H1 (cell line): ENCODE results near the gene MEGF9. TPM values are rescaled to one million over a fixed set of nuclear protein-coding genes. Genes with fewer than 3 reads are reported as not detected.

Experiments
- CTCF ChIA-PET: fragments of 300-600 bp; sonication (Branson Sonifier 250); formaldehyde crosslinking; loops from one replicate; lab custom pipeline; 2021; ENCODE audit not compliant: partially characterized antibody; lab: Charles Lee
- POLR2A ChIA-PET: fragments of 300-600 bp; sonication (Branson Sonifier 250); formaldehyde crosslinking; loops from one replicate; lab custom pipeline; 2021; ENCODE audit warnings: inconsistent platforms; ENCODE audit not compliant: partially characterized antibody; lab: Charles Lee
- DNase-seq, 2 experiments: peaks; one replicate each; pipeline versions ENCODE4 v3.0.0 to v3.0.0-alpha.2; 2010 to 2022; ENCODE audit warnings: low spot score in 2 of 2, low read depth in 1 of 2, mixed read lengths in 1 of 2
- FAIRE-seq: peaks from 2 replicates; lab custom pipeline; 2011; peaks lifted over from hg19 to GRCh38; lab: Jason Lieb, UNC
- H2AFZ ChIP-seq: 2 replicates; pipeline ENCODE4 v1.8.1; 2012; ENCODE audit warnings: low read length, inconsistent platforms
- H2AK5ac ChIP-seq: 2 replicates; pipeline ENCODE4 v1.6.1; 2013; ENCODE audit warnings: low read depth, low read length
- H2BK120ac ChIP-seq: replicated peaks from 2 replicates; pipeline ENCODE3; 2013; ENCODE audit warnings: low read depth, low read length, inconsistent platforms
- H2BK12ac ChIP-seq: 2 replicates; pipeline ENCODE4 v1.6.1; 2013; ENCODE audit warnings: low read depth, low read length
- H2BK15ac ChIP-seq: 2 replicates; pipeline ENCODE4 v1.6.1; 2013; ENCODE audit warnings: low read length
- H2BK20ac ChIP-seq: 2 replicates; pipeline ENCODE4 v1.6.1; 2013; ENCODE audit warnings: low read length
- H2BK5ac ChIP-seq: 2 replicates; pipeline ENCODE4 v1.6.1; 2013; ENCODE audit warnings: low read depth, low read length
- H3K14ac ChIP-seq: 2 replicates; pipeline ENCODE4 v1.6.1; 2013; ENCODE audit warnings: inconsistent platforms; ENCODE audit not compliant: insufficient read length
- H3K18ac ChIP-seq: 2 replicates; pipeline ENCODE4 v1.6.1; 2013; ENCODE audit warnings: low read length; ENCODE audit errors: extremely low read depth
- H3K23ac ChIP-seq: 2 replicates; pipeline ENCODE4 v1.6.1; 2013; ENCODE audit warnings: inconsistent platforms; ENCODE audit not compliant: insufficient read length
- H3K23me2 ChIP-seq: 2 replicates; pipeline ENCODE4 v1.6.1; 2013; ENCODE audit warnings: low read depth, low read length
- H3K27ac ChIP-seq: 2 replicates; pipeline ENCODE4 v1.6.1; 2011; ENCODE audit warnings: low read depth, low read length, inconsistent platforms
- H3K27me3 ChIP-seq, 4 experiments: replicated peaks in 1 of 4; 1 replicate in 1 of 4; 2 replicates in 3 of 4; pipeline versions ENCODE4 v1.6.1 to v1.8.1; 2011 to 2013; ENCODE audit warnings: low read length in 3 of 4, mild to moderate bottlenecking in 3 of 4, inconsistent platforms in 2 of 4, mixed read lengths in 2 of 4, moderate library complexity in 1 of 4; ENCODE audit not compliant: control insufficient read depth in 3 of 4, insufficient read depth in 3 of 4; ENCODE audit errors: extremely low read depth in 1 of 4
- H3K36me3 ChIP-seq, 4 experiments: 2 replicates each; pipeline versions ENCODE4 v1.6.1 to v1.8.1; 2011 to 2013; ENCODE audit warnings: mild to moderate bottlenecking in 4 of 4, low read length in 3 of 4, moderate library complexity in 2 of 4, control low read depth in 1 of 4, inconsistent platforms in 1 of 4; ENCODE audit not compliant: insufficient read depth in 4 of 4, control insufficient read depth in 2 of 4
- H3K4ac ChIP-seq: replicated peaks from 2 replicates; pipeline ENCODE3; 2013; ENCODE audit warnings: low read length, low read depth, mixed read lengths, inconsistent platforms; ENCODE audit not compliant: insufficient read length
- H3K4me1 ChIP-seq, 4 experiments: replicated peaks in 1 of 4; 1 replicate in 1 of 4; 2 replicates in 3 of 4; pipeline versions ENCODE4 v1.6.1 to v1.8.1; 2011 to 2013; ENCODE audit warnings: low read length in 3 of 4, inconsistent platforms in 2 of 4, mixed read lengths in 1 of 4; ENCODE audit not compliant: insufficient read depth in 4 of 4, control insufficient read depth in 3 of 4
- H3K4me2 ChIP-seq, 2 experiments: 2 replicates each; pipeline versions ENCODE4 v1.6.1 to v1.8.1; 2011 to 2013; ENCODE audit warnings: low read depth in 2 of 2, low read length in 2 of 2, control low read depth in 1 of 2, inconsistent platforms in 1 of 2, mild to moderate bottlenecking in 1 of 2; ENCODE audit not compliant: insufficient read depth in 1 of 2
- H3K4me3 ChIP-seq, 4 experiments: fragments of 200-600, 300-600 bp in 1 of 4; sonication (generic), shearing (Covaris generic), sonication (Bioruptor Twin) in 1 of 4; 2 replicates each; pipeline versions ENCODE4 v1.5.1 to v1.8.1; 2011 to 2016; ENCODE audit warnings: low read length in 4 of 4, low read depth in 3 of 4, control low read depth in 2 of 4, inconsistent platforms in 2 of 4, mild to moderate bottlenecking in 2 of 4, mixed read lengths in 1 of 4, moderate library complexity in 1 of 4; ENCODE audit not compliant: insufficient read depth in 2 of 4; ENCODE audit errors: extremely low read depth in 1 of 4
- H3K56ac ChIP-seq: replicated peaks from 2 replicates; pipeline ENCODE3; 2013; ENCODE audit warnings: low read depth, mild to moderate bottlenecking, mixed read lengths, low read length, inconsistent platforms; ENCODE audit not compliant: insufficient read length
- H3K79me1 ChIP-seq: 2 replicates; pipeline ENCODE4 v1.6.1; 2013; ENCODE audit warnings: low read depth, low read length, control low read depth
- H3K79me2 ChIP-seq, 2 experiments: 2 replicates each; pipeline versions ENCODE4 v1.6.1 to v1.8.1; 2012 to 2013; ENCODE audit warnings: low read length in 2 of 2, mild to moderate bottlenecking in 2 of 2, inconsistent platforms in 1 of 2; ENCODE audit not compliant: insufficient read depth in 2 of 2, control insufficient read depth in 1 of 2
- H3K9ac ChIP-seq, 4 experiments: replicated peaks in 1 of 4; 1 replicate in 1 of 4; 2 replicates in 3 of 4; pipeline versions ENCODE4 v1.6.1 to v1.8.1; 2011 to 2013; ENCODE audit warnings: low read depth in 3 of 4, low read length in 3 of 4, control low read depth in 2 of 4, mild to moderate bottlenecking in 2 of 4, moderate library complexity in 2 of 4, inconsistent platforms in 1 of 4; ENCODE audit errors: extremely low read depth in 1 of 4
- H3K9me3 ChIP-seq, 2 experiments: 2 replicates each; pipeline versions ENCODE4 v1.6.1 to v1.8.1; 2012 to 2013; ENCODE audit warnings: mild to moderate bottlenecking in 2 of 2, moderate library complexity in 2 of 2, control low read depth in 1 of 2, inconsistent platforms in 1 of 2, low read depth in 1 of 2, low read length in 1 of 2, mixed read lengths in 1 of 2; ENCODE audit not compliant: insufficient read depth in 2 of 2
- H4K20me1 ChIP-seq, 2 experiments: replicated peaks in 1 of 2; 2 replicates each; pipeline versions ENCODE3 to v1.8.1; 2011 to 2013; ENCODE audit warnings: inconsistent platforms in 2 of 2, low read length in 2 of 2, mild to moderate bottlenecking in 1 of 2; ENCODE audit not compliant: insufficient read depth in 2 of 2, control insufficient read depth in 1 of 2
- H4K5ac ChIP-seq: 2 replicates; pipeline ENCODE4 v1.6.1; 2013; ENCODE audit warnings: low read length, low read depth, mixed read lengths, inconsistent platforms; ENCODE audit not compliant: insufficient read length
- H4K8ac ChIP-seq: 2 replicates; pipeline ENCODE4 v1.8.0; 2013; ENCODE audit warnings: mild to moderate bottlenecking, moderate library complexity, low read length, inconsistent platforms; ENCODE audit not compliant: insufficient read depth; ENCODE audit errors: extremely low read depth
- H4K91ac ChIP-seq: replicated peaks from 2 replicates; pipeline ENCODE3; 2013; ENCODE audit warnings: low read length, mixed read lengths, inconsistent platforms; ENCODE audit not compliant: insufficient read length
- ATF2 ChIP-seq: IDR thresholded peaks from 2 replicates; pipeline ENCODE4 v1.6.1; 2012; ENCODE audit warnings: low read length, inconsistent platforms
- ATF3 ChIP-seq: IDR thresholded peaks from 2 replicates; pipeline ENCODE4 v1.6.1; 2011; ENCODE audit warnings: low read depth, mild to moderate bottlenecking, low read length; ENCODE audit not compliant: insufficient read depth
- CBX5 ChIP-seq: fragments of 300-800, 300-1000 bp; sonication (generic); IDR thresholded peaks from 2 replicates; pipeline ENCODE4 v1.7.1; 2016; ENCODE audit warnings: antibody characterized with exemption, low read length, low read depth
- EZH2 ChIP-seq: fragments of 200-600 bp; sonication (generic); IDR thresholded peaks from 2 replicates; pipeline ENCODE4 v1.7.1; 2012; ENCODE audit warnings: low read depth, mild to moderate bottlenecking, moderate library complexity, low read length, inconsistent platforms; ENCODE audit not compliant: severe bottlenecking
- GTF2F1 ChIP-seq: IDR thresholded peaks from 2 replicates; pipeline ENCODE4 v1.6.1; 2012; ENCODE audit warnings: low read depth, low read length, improper control_type of control experiment, borderline replicate concordance
- JUN ChIP-seq: IDR thresholded peaks from 2 replicates; pipeline ENCODE4 v1.6.1; 2011; ENCODE audit warnings: low read depth, mild to moderate bottlenecking, improper control_type of control experiment, low read length
- POU5F1 ChIP-seq: IDR thresholded peaks from 2 replicates; pipeline ENCODE4 v1.6.1; 2011; ENCODE audit warnings: low read depth, mild to moderate bottlenecking, low read length, moderate library complexity
- SAP30 ChIP-seq: fragments of 300-600 bp; sonication (generic); IDR thresholded peaks from 2 replicates; pipeline ENCODE4 v1.7.1; 2012; ENCODE audit warnings: low read length, moderate library complexity, mild to moderate bottlenecking, inconsistent platforms; ENCODE audit not compliant: insufficient read depth, insufficient replicate concordance
- SIN3A ChIP-seq, 2 experiments: IDR thresholded peaks in 1 of 2; conservative IDR thresholded peaks in 1 of 2; 2 replicates each; pipeline ENCODE4 v1.6.1; 2011 to 2012; ENCODE audit warnings: low read length in 2 of 2, improper control_type of control experiment in 1 of 2, low read depth in 1 of 2, mild to moderate bottlenecking in 1 of 2
- SP1 ChIP-seq: IDR thresholded peaks from 2 replicates; pipeline ENCODE4 v1.6.1; 2011; ENCODE audit warnings: low read depth, low read length
- SP2 ChIP-seq: IDR thresholded peaks from 2 replicates; pipeline ENCODE4 v1.6.1; 2012; ENCODE audit warnings: mild to moderate bottlenecking, low read length, inconsistent platforms
- SRF ChIP-seq: IDR thresholded peaks from 2 replicates; pipeline ENCODE4 v1.6.1; 2011; ENCODE audit warnings: mild to moderate bottlenecking, low read depth, low read length, moderate library complexity
- YY1 ChIP-seq: IDR thresholded peaks from 2 replicates; pipeline ENCODE4 v1.6.1; 2011; ENCODE audit warnings: low read depth, mild to moderate bottlenecking, low read length
- polyA plus RNA-seq, 7 experiments: library from polyadenylated mRNA; depleted of rRNA in 3 of 7; stranded (reverse) in 5 of 7; unstranded in 2 of 7; fragments of >200 nt in 5 of 7; fragments of 200-250 nt in 2 of 7; gene quantifications; 1 replicate in 5 of 7; 2 replicates in 1 of 7; 4 replicates in 1 of 7; pipeline versions ENCODE4 v1.2.1 to v1.2.3, GENCODE V29; 2011 to 2013; ENCODE audit warnings: missing spikeins in 2 of 7, mixed read lengths in 2 of 7
- total RNA-seq: library from RNA; stranded (reverse); fragmentation: NEBNext Ultra II Directional; extraction: Animal tissue kit (Norgen Biotek cat#: 25700); gene quantifications from 2 replicates; pipeline ENCODE4 v1.2.1, GENCODE V29; 2021

Gene MEGF9
- total and polyA plus RNA-seq, 2 of the 8 experiments (the other 6 are each of a cell fraction or from before 2014, with no cell fraction given) = 0.45 to 1.8 TPM

DNA sequence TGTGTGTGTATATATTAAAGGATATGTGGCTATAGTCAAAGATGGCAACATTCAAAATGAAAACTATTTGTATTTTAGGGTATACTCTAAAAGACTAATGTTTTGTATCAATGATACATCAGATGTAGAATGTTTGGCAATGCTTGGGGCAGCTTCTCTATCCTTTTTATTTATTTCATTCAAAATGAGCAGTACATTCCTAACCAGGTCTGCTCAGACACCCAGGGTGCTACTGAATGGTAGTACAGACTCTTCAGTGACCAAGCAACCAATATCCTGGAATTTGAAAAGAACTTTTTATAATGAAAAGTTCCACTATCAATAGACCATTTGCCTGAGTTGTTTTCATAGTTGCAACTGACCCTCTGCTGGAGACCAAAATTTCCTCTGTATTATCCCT lies 23.9 kb downstream of the MEGF9 start:
- H3K9ac ChIP-seq = no peak overlapping the region
- no peaks in the 10 kb centered on the region for H3K9me3 ChIP-seq
- FAIRE-seq = no peak
- no peak overlapping the region for H4K91ac ChIP-seq
- H3K4me1 ChIP-seq = no peaks in the 10 kb centered on the region
- ChIA-PET POLR2A (no interaction called here), CTCF (interaction anchor here (1.1 kb wide), 1 partner anchor 9 kb away, joined by 3 read pairs; no protein-coding TSS in a partner anchor)
- H3K4me2 ChIP-seq = no peak overlapping the region
- H3K27ac ChIP-seq = no peak overlapping the region
- no peak overlapping the region for H2BK15ac ChIP-seq
- no peak overlapping the region for H2AK5ac ChIP-seq
- H2BK12ac ChIP-seq = no peak overlapping the region
- no peak overlapping the region for H3K56ac ChIP-seq
- peaks cover 47 to 77% (median 71%) of the 10 kb centered on the region in 4 experiments for H3K27me3 ChIP-seq
- H3K79me1 ChIP-seq = no peaks in the 10 kb centered on the region
- no peaks in the 10 kb centered on the region for H3K79me2 ChIP-seq
- no peak overlapping the region for H2AFZ ChIP-seq
- H4K8ac ChIP-seq = no peak overlapping the region
- no peak overlapping the region for H3K18ac ChIP-seq
- H2BK20ac ChIP-seq = no peak overlapping the region
- no peaks in the 10 kb centered on the region for H3K36me3 ChIP-seq
- no peak overlapping the region for H3K4me3 ChIP-seq
- H3K14ac ChIP-seq = no peak overlapping the region
- no peak overlapping the region for H2BK5ac ChIP-seq
- H3K4ac ChIP-seq = no peak overlapping the region
- DNase-seq = no peak
- H4K5ac ChIP-seq = no peak overlapping the region
- peaks cover 6 to 19% of the 10 kb centered on the region in 2 experiments for H4K20me1 ChIP-seq
- no peak overlapping the region for H2BK120ac ChIP-seq
- no peaks in the 10 kb centered on the region for H3K23me2 ChIP-seq
- H3K23ac ChIP-seq = no peak overlapping the region
- TF ChIP-seq GTF2F1 (no peak), SP2 (no peak), SAP30 (no peak), YY1 (no peak), SP1 (no peak), CBX5 (no peak), SRF (no peak), POU5F1 (no peak), JUN (no peak), ATF3 (no peak), SIN3A (conservative IDR thresholded peaks at IDR 0.05 in 1 of 2, IDR thresholded peaks at IDR 0.05 in 1 of 2; ENCODE audit: low read depth in 1 of 2, low read length in 2 of 2) (no peak), ATF2 (no peak), EZH2 (no peak)
